ENCODE results near the gene FBXO17. TPM values are rescaled to one million over a fixed set of nuclear protein-coding genes. Genes with fewer than 3 reads are reported as not detected.

Gene FBXO17
- total RNA-seq, 4 donors from 2014 or later, result 3.9 to 18.3 (median 8.8) TPM

- H3K9me3 ChIP-seq, result no peaks in the 10 kb centered on the region
- H3K4me3 ChIP-seq, result no peak overlapping the region
- H3K27ac ChIP-seq, result no peak overlapping the region
- H3K4me1 ChIP-seq, result peaks cover 12 to 30% (median 18%) of the 10 kb centered on the region in 3 donors
- peaks cover 8 to 46% (median 13%) of the 10 kb centered on the region in 3 donors for H3K36me3 ChIP-seq
- DNase-seq, result no peak
- TF ChIP-seq CTCF (IDR thresholded peaks at IDR 0.05) (no peak), POLR2A (IDR thresholded peaks at IDR 0.05) (no peak)
- 66 to 75% methylated on average over 4 of the region's 4 CpGs for WGBS, 2 donors
- intact Hi-C loops (cut with DNase I), result no loop called here
- H3K27me3 ChIP-seq, result no peaks in the 10 kb centered on the region
Observed at GRCh38 chr19:38928391-38929001, 47.0 kb downstream of the FBXO17 start.

- intact Hi-C loops (cut with DNase I), result no loop called here
- Histone ChIP-seq H3K27me3 (no peaks in the 10 kb centered on the region), H3K4me3 (no peak overlapping the region), H3K4me1 (peaks cover 0 to 3% (median 3%) of the 10 kb centered on the region in 3 donors), H3K27ac (no peak overlapping the region), H3K36me3 (peaks cover 0 to 59% (median 13%) of the 10 kb centered on the region in 3 donors), H3K9me3 (no peaks in the 10 kb centered on the region)
- DNase-seq, result no peak
- 97 to 100% methylated on average over 4 to 7 of the region's 7 CpGs for WGBS, 2 donors
- TF ChIP-seq POLR2A (IDR thresholded peaks at IDR 0.05), result no peak
- no peak for TF ChIP-seq CTCF (IDR thresholded peaks at IDR 0.05)
Observed at GRCh38 chr19:38924388-38924787, 51.2 kb downstream of the FBXO17 start.

- H3K4me1 ChIP-seq, result no peaks in the 10 kb centered on the region
- H3K4me3 ChIP-seq, result no peak overlapping the region
- DNase-seq, result no peak
- TF ChIP-seq CTCF (IDR thresholded peaks at IDR 0.05), result no peak
- no peak for TF ChIP-seq POLR2A (IDR thresholded peaks at IDR 0.05)
- intact Hi-C loops (cut with DNase I), result no loop called here
- no peak overlapping the region for H3K27ac ChIP-seq
- H3K36me3 ChIP-seq, result peaks cover 0 to 60% (median 13%) of the 10 kb centered on the region in 3 donors
- 89 to 90% methylated on average over 5 of the region's 5 CpGs for WGBS, 2 donors
- no peaks in the 10 kb centered on the region for H3K9me3 ChIP-seq
- H3K27me3 ChIP-seq, result no peaks in the 10 kb centered on the region
Observed at GRCh38 chr19:38922482-38922881, 53.1 kb downstream of the FBXO17 start.

- TF ChIP-seq POLR2A (IDR thresholded peaks at IDR 0.05) (no peak), CTCF (IDR thresholded peaks at IDR 0.05) (no peak)
- intact Hi-C loops (cut with DNase I), result no loop called here
Observed at GRCh38 chr19:38921420-38922274, 53.9 kb downstream of the FBXO17 start.

More at GRCh38 chr19:38921420-38922274, 53.9 kb downstream of the FBXO17 start:
- Histone ChIP-seq H3K27me3 (no peaks in the 10 kb centered on the region), H3K36me3 (peaks cover 0 to 60% (median 13%) of the 10 kb centered on the region in 3 donors), H3K9me3 (no peaks in the 10 kb centered on the region), H3K27ac (no peak overlapping the region), H3K4me3 (no peak overlapping the region), H3K4me1 (no peaks in the 10 kb centered on the region)
- no peak for DNase-seq
- 87 to 91% methylated on average over 11 to 17 of the region's 20 CpGs for WGBS, 2 donors

Measured in esophagus squamous epithelium (tissue), 5 donors.